Measurements from ENCODE around the gene P3H4. TPM values are rescaled to one million over a fixed set of nuclear protein-coding genes. Genes with fewer than 3 reads are reported as not detected.

P3H4 gene
- total and polyA plus RNA-seq, 2 of the 4 experiments (the other 2 are of a cell fraction) = 21.5 to 66.7 TPM

GRCh38 chr17:41816637-41817320, 5.0 kb upstream of the P3H4 start:
- TF ChIP-seq CHD1 (IDR thresholded peaks at IDR 0.05; ENCODE audit: low read depth, low read length) (no peak), SMC3 (IDR thresholded peaks at IDR 0.05; ENCODE audit: low read depth, low read length) (no peak), CTCF (conservative IDR thresholded peaks at IDR 0.05; ENCODE audit: low read depth, low read length) (no peak), RCOR1 (IDR thresholded peaks at IDR 0.05; ENCODE audit: insufficient replicate concordance, low read length) (no peak), FOS (IDR thresholded peaks at IDR 0.05; ENCODE audit: low read depth, low read length) (no peak), MXI1 (IDR thresholded peaks at IDR 0.05; ENCODE audit: borderline replicate concordance, low read depth, low read length) (no peak), USF2 (IDR thresholded peaks at IDR 0.05; ENCODE audit: low read depth, low read length) (no peak), RAD21 (IDR thresholded peaks at IDR 0.05; ENCODE audit: low read length) (no peak), MAZ (IDR thresholded peaks at IDR 0.05; ENCODE audit: borderline replicate concordance, low read depth, low read length) (no peak)
- Histone ChIP-seq H3K9me3 (ENCODE audit: control insufficient read depth, insufficient read depth, low read length) (no peaks in the 10 kb centered on the region), H3K18ac (ENCODE audit: low read depth, low read length) (no peak overlapping the region), H4K91ac (ENCODE audit: insufficient read depth, low read depth, low read length) (no peak overlapping the region), H3K4me1 (ENCODE audit: control insufficient read depth, insufficient read depth, low read length) (peaks cover 11% of the 10 kb centered on the region), H3K23ac (ENCODE audit: low read depth, low read length) (no peak overlapping the region), H3K56ac (ENCODE audit: extremely low read depth, insufficient read depth, low read length) (no peak overlapping the region), H3K4me3 (ENCODE audit: insufficient read depth, low read depth, low read length) (no peak overlapping the region), H2BK20ac (ENCODE audit: low read depth, low read length) (no peak overlapping the region), H3K27me3 (ENCODE audit: control insufficient read depth, insufficient read depth, low read length) (no peaks in the 10 kb centered on the region), H2AK9ac (replicated peaks; ENCODE audit: low read depth, low read length, poor library complexity) (peak overlapping the region; percentile 72), H3K27ac (ENCODE audit: insufficient read depth, low read length) (no peak overlapping the region), H3K9me1 (ENCODE audit: insufficient read depth, low read length) (peaks cover 16% of the 10 kb centered on the region), H4K8ac (ENCODE audit: low read depth in 2 of 2, low read length in 2 of 2) (0 out of 4 replicates have a peak overlapping the region, but pooled peaks of 1 of the 2 experiments have one; percentile 4), H3K36me3 (ENCODE audit: control insufficient read depth, insufficient read depth, low read length) (peaks cover 41% of the 10 kb centered on the region), H2BK5ac (ENCODE audit: low read depth, low read length, poor library complexity, severe bottlenecking) (no peak overlapping the region), H3K4me2 (ENCODE audit: low read depth, low read length) (no peak overlapping the region), H3K79me1 (ENCODE audit: low read depth in 1 of 2, low read length in 2 of 2) (peaks cover 17 to 85% of the 10 kb centered on the region in 2 experiments), H2AK5ac (ENCODE audit: low read depth, low read length) (no peak overlapping the region), H2BK120ac (ENCODE audit: low read depth, low read length) (no peak overlapping the region), H3K9ac (ENCODE audit: low read depth, low read length) (no peak overlapping the region), H3K4ac (ENCODE audit: low read depth, low read length) (no peak overlapping the region), H2BK15ac (ENCODE audit: low read depth, low read length) (no peak overlapping the region), H3K14ac (replicated peaks; ENCODE audit: low read depth, low read length) (no peak overlapping the region), H4K20me1 (ENCODE audit: insufficient read depth, low read length) (peaks cover 49% of the 10 kb centered on the region), H4K5ac (ENCODE audit: low read depth, low read length) (no peak overlapping the region), H2AFZ (replicated peaks; ENCODE audit: low read length, poor library complexity) (peak overlapping the region; percentile 72)
- 94% methylated on average over 9 of the region's 23 CpGs; no CpG with 5 or more reads in 1 of the 2 experiments for WGBS, 2 experiments (ENCODE audit: extremely low coverage in 2 of 2, insufficient read length in 1 of 2)
- in situ Hi-C loops (cut with MboI; ENCODE audit: low sequenced_read_pairs) (no loop called here), intact Hi-C loops (cut with micrococcal nuclease) (no loop called here), dilution Hi-C loops (cut with HindIII; ENCODE audit: low sequenced_read_pairs, unreplicated experiment) (no loop called here)
- CTCF ChIA-PET = no interaction called here
- DNase-seq (no peak), ATAC-seq (ENCODE audit: low read depth) (no peak)
- no TSS peak for BruUV-seq (replicated peaks)
- POLR2A ChIA-PET (ENCODE audit: unreplicated experiment) = no interaction called here

Data from IMR-90 (cell line).